DMS153 treated with DMSO at 0.1 percent for 48 hours (cell line): Measurements from ENCODE around the gene CCDC85B.
"Not testable (repeated sequence)": the region's sequence is repeated elsewhere in the genome, so short reads cannot be mapped to it uniquely, and the experiment has no call there.

Experiments used
- DNase-seq: peaks from one replicate; lab custom pipeline; 2025; ENCODE audit not compliant: unreplicated experiment; lab: John Stamatoyannopoulos, UW

CCDC85B gene

DNA sequence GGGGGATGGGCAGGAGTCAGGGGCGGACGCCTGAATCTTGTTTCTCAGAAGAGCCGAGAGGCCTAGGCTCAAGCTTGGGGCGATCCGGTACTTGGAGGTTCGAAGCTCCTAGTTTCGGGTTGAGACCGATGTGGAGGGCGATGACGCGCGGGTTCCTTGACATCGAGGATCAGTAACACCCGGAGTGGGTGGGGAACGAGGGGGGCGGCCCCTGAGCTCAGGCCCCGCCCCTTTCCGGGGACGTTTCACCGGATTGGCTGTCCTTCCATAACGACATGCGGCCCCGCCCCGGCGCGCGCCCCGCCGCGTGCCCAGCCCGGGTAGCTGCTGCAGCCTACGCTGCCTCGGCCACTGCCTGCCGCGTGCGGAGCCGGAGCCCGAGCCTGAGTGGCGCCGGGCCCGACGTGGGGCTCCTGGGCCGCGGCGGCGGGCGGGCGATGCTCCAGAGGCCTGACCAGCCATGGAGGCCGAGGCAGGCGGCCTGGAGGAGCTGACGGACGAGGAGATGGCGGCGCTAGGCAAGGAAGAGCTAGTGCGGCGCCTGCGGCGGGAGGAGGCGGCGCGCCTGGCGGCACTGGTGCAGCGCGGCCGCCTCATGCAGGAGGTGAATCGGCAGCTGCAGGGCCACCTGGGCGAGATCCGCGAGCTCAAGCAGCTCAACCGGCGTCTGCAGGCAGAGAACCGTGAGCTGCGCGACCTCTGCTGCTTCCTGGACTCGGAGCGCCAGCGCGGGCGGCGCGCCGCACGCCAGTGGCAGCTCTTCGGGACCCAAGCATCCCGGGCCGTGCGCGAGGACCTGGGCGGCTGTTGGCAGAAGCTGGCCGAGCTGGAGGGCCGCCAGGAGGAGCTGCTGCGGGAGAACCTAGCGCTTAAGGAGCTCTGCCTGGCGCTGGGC, at the start of gene CCDC85B:
TSS of gene CCDC85B (plus strand) at position 350 of the 895 bp plus-strand sequence. CDS start at position 461, 111 bp downstream.
- peak; percentile 88 for DNase-seq

DNA sequence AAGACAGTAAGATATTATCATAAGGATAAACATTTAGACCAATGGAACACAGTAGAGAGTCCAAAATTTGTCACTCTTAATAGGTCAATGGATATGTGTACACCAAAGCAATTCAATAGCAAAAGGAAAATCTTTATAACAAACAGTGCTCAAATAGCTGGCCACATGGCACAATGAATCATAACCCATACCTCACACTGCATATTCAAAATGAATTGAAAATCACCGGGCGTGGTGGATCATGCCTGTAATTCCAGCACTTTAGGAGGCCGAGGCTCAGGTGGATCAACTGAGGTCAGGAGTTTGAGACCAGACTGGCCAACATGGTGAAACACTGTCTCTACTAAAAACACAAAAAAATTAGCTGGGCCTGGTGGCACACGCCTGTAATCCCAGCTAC, 48.3 kb upstream of the CCDC85B start:
- DNase-seq = no peak

DNA sequence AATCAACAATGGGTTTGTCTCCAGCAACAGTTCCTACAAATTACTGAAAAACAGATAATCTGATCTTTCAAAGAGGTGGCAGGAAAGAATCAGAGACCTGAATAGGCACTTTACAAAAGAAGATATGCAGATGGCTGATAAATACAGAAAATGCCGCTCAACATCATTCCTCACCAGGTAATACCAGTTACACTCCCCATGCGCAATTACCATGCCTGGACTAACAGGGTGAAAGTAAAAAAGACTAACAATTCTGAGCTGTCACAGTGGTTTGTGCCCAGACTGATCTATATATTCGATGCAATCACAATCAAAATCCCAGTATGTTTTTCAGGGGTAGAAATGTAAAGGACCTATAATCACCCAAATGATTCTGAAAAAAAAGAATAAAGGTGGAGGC, 46.7 kb upstream of the CCDC85B start:
- no peak for DNase-seq

DNA sequence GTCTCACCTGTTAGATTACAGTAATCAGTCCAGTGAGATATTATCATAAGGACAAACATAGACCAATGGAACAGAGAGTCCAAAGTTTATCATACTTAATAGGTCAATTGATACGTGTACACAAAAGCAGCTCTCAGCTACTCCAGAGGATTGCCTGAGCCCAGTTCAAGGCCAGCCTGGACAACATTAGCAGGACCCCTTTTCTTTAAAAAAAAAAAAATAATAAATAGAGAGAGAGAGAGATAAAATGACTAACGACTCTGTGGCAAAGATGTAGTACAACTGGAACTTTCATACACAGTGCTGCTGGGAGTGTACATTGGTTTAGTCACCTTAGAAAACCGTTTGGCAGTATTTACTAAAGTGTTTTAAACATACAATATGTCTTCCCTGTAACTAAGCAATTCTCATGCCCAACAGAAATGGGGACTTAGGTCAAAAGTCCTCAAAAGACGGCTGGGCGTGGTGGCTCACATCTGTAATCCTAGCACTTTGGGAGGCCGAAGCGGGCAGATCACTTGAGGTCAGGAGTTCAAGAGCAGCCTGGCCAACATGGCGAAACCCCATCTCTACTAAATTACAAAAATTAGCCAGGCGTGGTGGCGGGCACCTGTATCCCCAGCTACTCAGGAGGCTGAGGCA, 46.1 kb upstream of the CCDC85B start:
- no peak for DNase-seq

DNA sequence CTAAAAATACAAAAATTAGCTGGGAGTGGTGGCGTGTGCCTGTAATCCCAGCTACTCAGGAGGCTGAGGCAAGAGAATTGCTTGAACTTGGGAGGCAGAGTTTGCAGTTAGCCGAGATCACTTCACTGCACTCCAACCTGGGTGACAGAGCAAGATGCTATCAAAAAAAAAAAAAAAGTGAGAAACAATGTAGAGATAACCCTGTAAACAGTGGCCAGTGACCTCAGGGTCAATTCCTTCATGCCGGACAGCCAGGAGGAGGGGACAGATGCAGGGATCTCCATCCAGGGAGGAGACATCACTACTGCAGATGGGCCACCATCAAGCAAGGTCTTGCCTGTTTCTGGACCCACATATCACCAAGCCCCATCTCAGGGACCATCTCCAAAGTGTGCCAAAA, 42.7 kb upstream of the CCDC85B start:
- no peak for DNase-seq

DNA sequence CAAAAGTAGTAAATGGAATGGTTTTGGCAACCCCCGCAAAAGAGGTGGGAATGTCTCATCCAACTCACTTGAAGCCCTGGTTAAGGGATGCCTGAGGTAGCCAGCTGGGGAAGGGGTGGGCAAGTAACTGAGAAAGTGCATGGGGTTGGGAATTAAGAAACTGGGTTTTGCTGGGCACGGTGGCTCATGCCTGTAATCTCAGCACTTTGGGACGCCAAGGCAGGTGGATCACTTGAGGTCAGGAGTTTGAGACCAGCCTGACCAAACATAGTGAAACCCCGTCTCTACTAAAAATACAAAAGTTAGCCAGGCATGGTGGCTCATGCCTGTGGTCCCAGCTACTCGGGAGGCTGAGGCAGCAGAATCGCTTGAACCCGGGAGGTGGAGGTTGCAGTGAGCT, 41.8 kb upstream of the CCDC85B start:
- not testable (repeated sequence) for DNase-seq

DNA sequence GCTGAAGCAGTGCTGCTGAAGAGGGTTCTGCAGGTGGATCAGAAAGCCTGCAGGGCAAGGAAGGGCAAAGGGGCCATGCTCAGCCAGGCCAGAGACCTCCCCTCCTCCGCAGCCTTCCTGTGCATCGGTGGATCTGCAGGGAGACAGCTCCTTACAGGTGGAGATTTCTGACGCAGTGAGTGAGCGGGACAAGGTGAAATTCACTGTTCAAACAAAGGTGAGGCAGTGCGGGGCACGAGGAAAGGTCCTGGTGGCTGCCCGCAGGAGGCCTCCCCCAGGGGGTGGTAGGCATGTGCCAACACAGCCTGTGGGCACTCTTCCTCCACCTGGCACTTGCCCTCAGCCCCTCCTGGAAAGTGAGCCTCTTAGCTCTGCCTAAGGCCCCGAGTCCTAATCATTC, 41.1 kb upstream of the CCDC85B start:
- no peak for DNase-seq

DNA sequence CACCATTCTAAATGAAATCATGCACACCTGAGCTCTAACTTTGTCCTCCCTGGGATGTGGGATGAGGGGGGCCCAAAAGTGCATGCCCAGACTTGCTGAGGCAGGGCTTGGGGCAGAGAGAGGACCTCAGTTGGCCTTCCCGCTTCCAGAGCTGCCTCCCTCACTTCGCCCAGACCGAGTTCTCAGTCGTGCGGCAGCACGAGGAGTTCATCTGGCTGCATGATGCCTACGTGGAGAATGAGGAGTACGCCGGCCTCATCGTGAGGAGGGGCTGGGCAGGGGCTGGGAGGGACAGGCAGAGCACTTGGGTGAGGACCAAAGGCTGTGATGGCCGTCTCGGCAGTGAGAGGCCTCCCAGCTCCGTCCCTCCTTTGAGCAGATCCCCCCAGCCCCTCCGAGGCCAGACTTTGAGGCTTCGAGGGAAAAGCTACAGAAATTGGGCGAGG, 40.7 kb upstream of the CCDC85B start:
- DNase-seq = no peak

DNA sequence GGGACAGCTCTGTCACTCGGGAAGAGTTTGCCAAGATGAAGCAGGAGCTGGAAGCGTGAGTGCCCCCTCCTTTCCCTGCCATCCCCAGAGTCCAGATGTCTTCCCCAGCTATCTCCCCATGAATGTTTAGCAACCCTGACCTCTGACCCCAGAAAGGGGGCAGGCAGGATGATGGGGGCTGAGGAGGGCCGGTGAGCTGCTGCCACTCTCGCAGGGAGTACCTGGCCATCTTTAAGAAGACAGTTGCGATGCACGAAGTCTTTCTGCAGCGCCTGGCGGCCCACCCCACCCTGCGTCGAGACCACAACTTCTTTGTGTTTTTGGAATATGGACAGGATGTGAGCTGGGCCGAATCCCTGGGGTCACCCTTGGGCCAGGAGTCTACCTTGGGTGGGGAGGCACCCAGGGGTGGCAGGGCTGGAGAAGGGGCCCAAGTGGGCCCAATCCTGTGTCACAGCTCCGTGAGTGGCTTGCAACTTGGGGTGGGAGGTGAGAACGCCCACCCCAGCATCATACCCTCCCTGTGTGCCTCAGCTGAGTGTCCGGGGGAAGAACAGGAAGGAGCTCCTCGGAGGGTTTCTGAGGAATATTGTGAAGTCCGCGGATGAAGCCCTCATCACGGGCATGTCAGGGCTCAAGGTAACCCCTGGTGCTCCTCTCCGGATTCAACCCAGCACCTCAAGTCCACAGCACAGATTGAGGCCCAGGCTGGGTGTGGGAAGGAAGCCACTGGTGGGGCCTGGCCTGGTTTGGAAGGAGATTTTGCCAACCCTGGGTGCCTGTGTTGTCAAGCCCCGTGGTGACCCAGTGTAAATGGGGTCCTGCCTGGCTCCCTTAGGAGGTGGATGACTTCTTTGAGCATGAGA, 40.0 kb upstream of the CCDC85B start:
- DNase-seq = no peak

DNA sequence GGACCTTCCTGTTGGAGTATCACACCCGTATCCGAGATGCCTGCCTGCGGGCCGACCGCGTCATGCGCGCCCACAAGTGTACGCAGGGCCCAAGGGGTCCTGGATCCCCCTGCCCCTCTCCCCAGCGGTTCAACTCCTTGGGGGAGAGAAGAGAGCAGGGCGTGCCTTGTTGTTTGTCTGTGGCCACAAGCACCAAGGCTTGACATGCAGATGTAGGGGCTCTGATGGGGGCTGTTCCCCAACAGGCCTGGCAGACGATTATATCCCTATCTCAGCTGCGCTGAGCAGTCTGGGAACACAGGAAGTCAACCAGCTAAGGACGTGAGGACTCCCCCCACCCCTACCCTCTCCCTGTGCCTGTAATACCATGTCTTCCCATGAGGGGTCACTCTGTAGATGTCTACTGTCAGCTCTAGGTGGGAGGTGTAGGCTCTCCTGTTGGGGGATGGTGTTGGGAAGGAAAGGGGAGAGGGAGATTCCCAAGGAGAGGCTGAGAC, 39.3 kb upstream of the CCDC85B start:
- DNase-seq = no peak

DNA sequence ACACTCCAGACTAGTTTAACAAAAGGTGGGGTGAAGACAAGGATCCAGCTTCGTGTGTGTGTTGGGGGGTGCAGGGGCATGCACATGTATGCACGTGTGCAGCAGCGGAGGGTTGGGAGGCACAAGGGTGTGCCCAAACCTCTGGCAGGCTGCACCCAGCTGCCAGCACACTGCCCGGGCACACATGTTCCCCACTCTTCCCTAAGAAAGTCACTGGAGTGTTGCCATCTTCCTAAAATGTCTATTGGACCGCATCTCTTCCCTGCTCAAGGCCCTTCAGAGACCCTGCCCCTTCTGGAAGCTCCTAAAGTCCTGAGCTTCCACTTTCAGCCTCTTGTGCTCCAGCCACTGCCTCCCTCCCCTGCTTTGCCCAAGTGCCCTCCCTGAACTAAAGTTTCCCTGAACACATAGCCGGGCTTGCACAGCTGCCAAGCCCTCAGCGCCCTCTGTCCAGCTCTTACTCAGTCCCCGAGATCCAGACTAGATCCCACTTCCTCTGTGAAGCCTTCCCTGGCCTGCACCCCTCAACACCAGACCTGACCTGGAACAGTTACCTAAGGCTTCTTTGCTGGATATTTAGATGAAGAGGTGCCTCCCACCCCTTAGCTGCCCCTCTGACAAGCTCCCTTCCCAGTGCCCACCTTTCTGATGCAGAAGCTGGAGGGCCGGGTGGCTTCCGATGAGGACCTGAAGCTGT, 38.5 kb upstream of the CCDC85B start:
- DNase-seq = no peak

DNA sequence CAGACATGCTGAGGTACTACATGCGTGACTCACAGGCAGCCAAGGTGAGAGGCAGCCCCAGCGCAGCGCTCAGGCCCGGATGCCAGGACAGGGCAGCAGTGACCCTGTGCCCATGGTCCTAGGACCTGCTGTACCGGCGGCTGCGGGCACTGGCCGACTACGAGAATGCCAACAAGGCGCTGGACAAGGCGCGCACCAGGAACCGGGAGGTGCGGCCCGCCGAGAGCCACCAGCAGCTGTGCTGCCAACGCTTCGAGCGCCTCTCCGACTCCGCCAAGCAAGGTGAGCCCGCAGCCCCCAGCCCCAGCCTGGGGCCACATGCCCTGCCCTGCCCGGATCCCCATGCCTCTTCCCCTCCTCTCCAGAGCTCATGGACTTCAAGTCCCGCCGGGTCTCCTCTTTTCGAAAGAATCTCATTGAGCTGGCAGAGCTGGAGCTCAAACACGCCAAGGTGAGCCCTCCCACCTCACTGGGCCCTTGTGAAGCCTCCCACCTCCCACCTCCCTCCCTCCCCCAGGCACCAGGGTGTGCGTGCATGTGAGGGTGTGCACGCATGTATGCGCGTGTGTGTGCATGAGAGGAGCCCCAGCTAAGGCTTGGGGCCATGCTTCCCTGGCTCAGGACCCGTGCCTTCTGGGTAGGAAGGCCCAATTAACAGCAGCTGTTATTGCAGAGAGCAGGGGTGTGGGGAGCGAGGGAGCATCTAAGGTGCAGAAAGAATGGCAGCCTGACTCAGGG, 37.8 kb upstream of the CCDC85B start:
- no peak for DNase-seq

DNA sequence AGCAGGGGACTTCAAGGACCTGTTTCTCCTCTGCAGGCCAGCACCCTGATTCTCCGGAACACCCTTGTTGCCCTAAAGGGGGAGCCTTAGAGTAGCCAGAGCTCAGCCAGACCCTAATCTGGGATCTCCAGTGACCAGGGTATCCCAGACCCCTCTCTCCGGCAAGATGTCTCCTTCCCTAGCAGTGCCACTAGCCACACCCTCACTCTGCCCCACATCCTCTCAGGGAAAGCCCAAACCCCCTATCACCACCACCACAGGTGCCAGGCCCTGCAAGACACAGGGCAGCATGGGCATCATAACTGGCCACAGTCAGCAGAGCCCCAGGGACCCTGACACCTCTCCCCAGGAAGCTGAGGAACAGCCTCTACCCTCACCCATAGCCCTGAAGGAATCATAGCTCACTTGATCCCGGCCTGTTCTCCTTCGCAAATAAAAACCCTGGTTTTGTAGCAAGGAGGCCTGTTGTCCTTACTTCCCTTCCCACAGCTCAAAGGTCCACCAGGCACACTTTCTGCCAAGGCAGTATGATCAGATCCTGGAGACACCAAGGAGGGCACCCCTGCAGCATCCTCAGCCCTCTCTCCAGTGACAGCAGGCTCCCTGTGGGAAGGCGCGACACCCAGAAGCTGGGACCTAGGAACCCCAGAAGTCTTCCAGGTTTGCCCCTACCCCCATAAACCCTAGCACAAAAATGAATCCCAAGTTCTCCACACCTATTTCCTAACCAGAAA, 37.1 kb upstream of the CCDC85B start:
- no peak for DNase-seq

DNA sequence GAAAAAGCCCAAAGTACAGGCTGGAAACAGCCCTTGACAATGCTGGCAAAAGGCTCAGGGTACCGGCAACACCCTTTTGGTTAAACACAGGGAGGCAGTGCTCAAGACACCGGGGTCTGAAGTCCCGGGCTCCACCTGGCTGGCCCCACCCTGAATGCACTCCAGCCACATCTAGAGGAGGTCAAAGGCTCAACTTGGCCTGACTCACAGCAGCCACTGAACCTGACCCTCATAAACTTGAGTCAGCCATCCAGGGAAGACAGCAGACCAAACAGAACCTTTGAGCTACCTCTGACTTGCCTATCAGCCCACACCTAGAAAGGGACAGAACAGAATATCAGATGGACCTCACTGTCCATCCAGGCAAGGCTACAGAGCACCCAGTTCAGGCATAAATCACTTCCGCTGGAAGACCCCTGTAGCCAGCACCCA, 36.3 kb upstream of the CCDC85B start:
- DNase-seq = no peak

DNA sequence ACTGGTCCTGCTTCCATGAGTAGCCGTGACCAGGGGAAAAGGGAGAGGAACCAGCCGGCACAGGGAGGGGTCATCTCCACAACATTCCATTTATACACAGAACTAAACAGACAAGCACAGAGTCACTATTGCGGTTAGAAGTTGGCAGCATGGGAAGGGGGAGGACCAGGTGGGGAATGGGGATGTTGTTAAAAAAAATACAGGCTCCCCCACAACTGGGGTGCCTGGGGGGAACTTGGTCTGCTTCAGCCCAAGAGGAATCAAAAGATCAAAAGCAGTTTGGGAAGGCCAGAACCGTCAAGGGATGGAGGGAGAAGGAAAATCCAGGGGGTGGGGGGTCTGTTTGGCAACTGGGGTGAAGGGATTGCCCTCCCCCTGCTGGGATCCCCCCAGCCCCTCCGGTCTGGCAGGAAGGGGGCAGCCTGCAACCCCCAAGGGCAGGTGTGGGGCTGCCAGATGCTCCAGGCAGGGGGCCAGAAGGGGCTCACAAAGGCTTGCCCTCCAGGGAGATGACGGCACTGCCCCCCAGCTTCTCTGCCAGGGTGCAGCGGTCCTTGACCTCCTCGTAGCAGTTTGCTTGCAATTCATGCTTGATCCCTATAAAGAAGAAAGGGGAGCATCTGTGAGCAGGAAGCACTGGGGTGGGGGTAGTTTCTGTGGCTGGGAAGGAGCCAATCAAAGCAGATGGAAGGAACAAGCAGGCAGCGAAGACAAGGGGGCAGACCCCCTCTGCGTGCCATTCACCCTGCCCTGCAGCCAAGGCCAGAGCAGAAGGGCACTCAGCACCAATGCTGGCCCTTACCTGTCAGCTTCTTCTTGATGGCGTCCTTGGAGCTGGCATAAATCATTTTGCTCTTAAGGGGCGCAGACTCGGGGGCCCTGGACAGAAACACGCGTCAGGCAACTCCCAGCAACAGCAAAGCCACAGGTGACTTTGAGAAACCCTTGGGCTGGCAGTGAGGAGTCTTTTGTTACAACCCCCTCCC, 35.3 kb upstream of the CCDC85B start:
- no peak for DNase-seq

DNA sequence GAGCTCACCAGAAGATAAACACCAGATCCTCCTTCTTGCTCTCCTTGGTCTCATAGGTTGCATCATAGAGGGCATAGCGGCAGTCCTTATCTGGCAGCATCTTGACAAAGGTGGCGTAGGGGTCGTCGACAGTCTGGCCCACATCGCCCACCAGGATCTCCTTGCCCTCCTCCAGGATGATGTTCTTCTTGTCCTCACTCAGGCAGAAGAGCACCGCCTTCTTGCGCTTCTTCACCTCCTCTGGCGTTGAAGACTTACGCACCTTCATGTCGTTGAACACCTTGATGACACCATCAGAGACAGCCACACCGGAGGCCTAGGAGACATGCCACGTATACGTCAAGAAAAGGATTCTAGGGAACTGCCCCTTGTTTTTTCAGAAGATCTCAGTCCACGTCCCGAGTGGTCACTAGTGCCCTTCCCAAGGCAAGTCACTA, 34.5 kb upstream of the CCDC85B start:
- DNase-seq = no peak

DNA sequence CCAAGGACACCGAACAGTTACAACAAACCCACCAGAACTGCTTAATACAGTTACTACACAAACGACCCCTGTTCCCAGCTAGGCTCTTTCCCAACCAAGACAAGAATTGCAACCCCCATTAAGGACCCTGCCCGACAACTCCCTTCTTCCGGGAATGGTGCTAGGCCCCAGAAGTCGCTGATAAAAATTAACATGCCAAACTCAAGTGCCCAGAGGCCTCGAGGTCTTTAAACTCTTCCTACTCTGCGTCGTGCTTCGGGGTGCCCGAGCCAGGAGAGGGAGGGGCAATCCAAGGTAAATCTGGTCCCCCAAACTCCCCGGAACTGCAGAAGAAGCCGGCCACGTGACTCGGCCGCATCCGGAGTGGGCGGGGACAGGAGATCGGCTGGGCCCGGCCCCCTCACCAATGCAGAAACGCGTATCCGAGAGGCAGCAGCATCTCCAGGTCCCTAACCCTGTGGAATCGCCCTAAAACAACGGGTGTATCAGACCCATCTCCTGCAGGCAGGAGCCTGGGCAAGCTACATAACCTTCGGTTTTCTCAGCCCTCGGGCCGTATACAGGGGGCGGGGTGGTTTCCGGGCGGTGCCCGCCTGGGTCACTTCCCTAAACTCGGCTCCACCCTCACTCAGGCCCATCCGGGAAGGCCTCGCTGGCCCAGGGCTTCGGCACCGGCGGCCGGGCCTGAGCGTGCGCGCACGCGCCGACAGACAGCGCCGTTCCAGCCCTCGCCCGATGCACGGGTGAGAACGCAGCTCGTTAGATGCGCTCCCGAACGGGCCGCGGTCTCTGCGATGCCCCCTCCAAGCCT, 33.6 kb upstream of the CCDC85B start:
- DNase-seq = peak; percentile 22
